HFF-Myc (cell line): Measurements from ENCODE around the gene ZNF564.
"Not testable (repeated sequence)": the region's sequence is repeated elsewhere in the genome, so short reads cannot be mapped to it uniquely, and the experiment has no call there.

ENCODE experiments used
- DNase-seq: peaks from one replicate; pipeline ENCODE4 v3.0.0-alpha.2; 2011; ENCODE audit warnings: low read depth; ENCODE audit errors: extremely low read depth
- H3K4me3 ChIP-seq: replicated peaks from 2 replicates; pipeline ENCODE4 v1.5.1; 2011; ENCODE audit warnings: low read depth, mild to moderate bottlenecking, control low read depth, low read length
- TF ChIP-seq, protein P1 (sequence below): IDR thresholded peaks from 2 replicates; pipeline ENCODE4 v1.5.1; 2012; ENCODE audit warnings: mild to moderate bottlenecking, low read depth, low read length, control low read depth; ENCODE audit errors: missing control alignments

Gene ZNF564

GRCh38 chr19:12578641-12579040 lies 27.4 kb upstream of the ZNF564 start:
- no peak for DNase-seq
- H3K4me3 ChIP-seq = no peak overlapping the region
- TF ChIP-seq, protein P1, sequence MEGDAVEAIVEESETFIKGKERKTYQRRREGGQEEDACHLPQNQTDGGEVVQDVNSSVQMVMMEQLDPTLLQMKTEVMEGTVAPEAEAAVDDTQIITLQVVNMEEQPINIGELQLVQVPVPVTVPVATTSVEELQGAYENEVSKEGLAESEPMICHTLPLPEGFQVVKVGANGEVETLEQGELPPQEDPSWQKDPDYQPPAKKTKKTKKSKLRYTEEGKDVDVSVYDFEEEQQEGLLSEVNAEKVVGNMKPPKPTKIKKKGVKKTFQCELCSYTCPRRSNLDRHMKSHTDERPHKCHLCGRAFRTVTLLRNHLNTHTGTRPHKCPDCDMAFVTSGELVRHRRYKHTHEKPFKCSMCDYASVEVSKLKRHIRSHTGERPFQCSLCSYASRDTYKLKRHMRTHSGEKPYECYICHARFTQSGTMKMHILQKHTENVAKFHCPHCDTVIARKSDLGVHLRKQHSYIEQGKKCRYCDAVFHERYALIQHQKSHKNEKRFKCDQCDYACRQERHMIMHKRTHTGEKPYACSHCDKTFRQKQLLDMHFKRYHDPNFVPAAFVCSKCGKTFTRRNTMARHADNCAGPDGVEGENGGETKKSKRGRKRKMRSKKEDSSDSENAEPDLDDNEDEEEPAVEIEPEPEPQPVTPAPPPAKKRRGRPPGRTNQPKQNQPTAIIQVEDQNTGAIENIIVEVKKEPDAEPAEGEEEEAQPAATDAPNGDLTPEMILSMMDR = no peak

GRCh38 chr19:12574036-12574435 lies 22.8 kb upstream of the ZNF564 start:
- no peak overlapping the region for H3K4me3 ChIP-seq
- TF ChIP-seq, protein P1 = no peak
- no peak for DNase-seq

GRCh38 chr19:12567951-12568350 lies 16.7 kb upstream of the ZNF564 start:
- DNase-seq = no peak
- H3K4me3 ChIP-seq = no peak overlapping the region
- TF ChIP-seq, protein P1 = no peak

- not testable (repeated sequence) for DNase-seq
Observed at GRCh38 chr19:12566380-12566779, 15.1 kb upstream of the ZNF564 start.

DNA sequence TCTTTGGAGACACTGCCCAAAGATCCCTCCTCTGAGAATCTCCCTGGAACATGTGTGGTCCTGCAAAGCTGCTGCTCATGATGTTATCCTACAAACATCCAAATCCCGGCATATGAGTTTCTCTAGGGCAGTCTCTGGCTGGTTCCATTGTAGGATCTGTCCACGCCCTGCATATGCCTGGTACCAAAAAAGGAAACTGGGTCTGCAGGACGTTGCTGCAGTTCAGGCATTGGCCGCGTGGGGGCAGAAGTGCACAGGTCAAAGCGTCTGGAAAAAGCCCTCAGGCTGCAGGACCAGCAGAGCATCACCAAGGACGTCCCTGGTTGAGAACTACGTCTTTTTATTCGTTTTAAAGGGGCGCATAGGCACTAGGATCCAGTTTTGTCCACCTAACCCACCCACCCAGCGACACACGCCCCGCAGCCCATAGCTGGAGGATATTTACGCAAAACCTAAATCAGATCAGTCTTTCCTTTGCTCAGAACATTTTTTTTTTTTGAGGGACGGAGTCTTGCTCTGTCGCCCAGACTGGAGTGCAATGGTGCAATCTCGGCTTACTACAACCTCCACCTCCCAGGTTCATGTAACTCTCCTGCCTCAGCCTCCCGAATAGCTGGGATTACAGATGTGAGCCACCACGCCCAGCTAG lies 12.9 kb upstream of the ZNF564 start:
- TF ChIP-seq, protein P1 = peak; percentile 95
- no peak overlapping the region for H3K4me3 ChIP-seq
- DNase-seq = peak; percentile 75

More at GRCh38 chr19:12566380-12566779, 15.1 kb upstream of the ZNF564 start:
- not testable (repeated sequence) for H3K4me3 ChIP-seq

GRCh38 chr19:12555456-12555930 lies 4.2 kb upstream of the ZNF564 start:
- DNase-seq = no peak
- TF ChIP-seq, protein P1 = no peak
- no peak overlapping the region for H3K4me3 ChIP-seq

- TF ChIP-seq, protein P1 = no peak
- H3K4me3 ChIP-seq = no peak overlapping the region
- DNase-seq = no peak
Observed at GRCh38 chr19:12546903-12547302, 4.4 kb downstream of the ZNF564 start.
